Fibroblast of mammary gland (primary cell): Measurements from ENCODE around the gene AUTS2.
A peak's percentile ranks its signal among the peaks of the same experiment; 100 is the strongest.

ENCODE experiments used
- DNase-seq: peaks from one replicate; pipeline ENCODE4 v3.0.0-alpha.2; 2010; ENCODE audit warnings: low read depth
- H3K4me3 ChIP-seq: 2 replicates; pipeline ENCODE4 v1.5.1; 2011; ENCODE audit warnings: low read depth, mild to moderate bottlenecking, low read length, moderate library complexity; ENCODE audit not compliant: control insufficient read depth
- CTCF ChIP-seq: conservative IDR thresholded peaks from 2 replicates; pipeline ENCODE4 v1.5.1; 2011; ENCODE audit warnings: low read depth, low read length, inconsistent platforms; ENCODE audit not compliant: control insufficient read depth, insufficient read depth

The AUTS2 gene

GRCh38 chr7:69800495-69800894, 202.2 kb downstream of the AUTS2 start:
- peak; percentile 62 for DNase-seq
- no peak overlapping the region for H3K4me3 ChIP-seq
- no peak for TF ChIP-seq CTCF

DNA sequence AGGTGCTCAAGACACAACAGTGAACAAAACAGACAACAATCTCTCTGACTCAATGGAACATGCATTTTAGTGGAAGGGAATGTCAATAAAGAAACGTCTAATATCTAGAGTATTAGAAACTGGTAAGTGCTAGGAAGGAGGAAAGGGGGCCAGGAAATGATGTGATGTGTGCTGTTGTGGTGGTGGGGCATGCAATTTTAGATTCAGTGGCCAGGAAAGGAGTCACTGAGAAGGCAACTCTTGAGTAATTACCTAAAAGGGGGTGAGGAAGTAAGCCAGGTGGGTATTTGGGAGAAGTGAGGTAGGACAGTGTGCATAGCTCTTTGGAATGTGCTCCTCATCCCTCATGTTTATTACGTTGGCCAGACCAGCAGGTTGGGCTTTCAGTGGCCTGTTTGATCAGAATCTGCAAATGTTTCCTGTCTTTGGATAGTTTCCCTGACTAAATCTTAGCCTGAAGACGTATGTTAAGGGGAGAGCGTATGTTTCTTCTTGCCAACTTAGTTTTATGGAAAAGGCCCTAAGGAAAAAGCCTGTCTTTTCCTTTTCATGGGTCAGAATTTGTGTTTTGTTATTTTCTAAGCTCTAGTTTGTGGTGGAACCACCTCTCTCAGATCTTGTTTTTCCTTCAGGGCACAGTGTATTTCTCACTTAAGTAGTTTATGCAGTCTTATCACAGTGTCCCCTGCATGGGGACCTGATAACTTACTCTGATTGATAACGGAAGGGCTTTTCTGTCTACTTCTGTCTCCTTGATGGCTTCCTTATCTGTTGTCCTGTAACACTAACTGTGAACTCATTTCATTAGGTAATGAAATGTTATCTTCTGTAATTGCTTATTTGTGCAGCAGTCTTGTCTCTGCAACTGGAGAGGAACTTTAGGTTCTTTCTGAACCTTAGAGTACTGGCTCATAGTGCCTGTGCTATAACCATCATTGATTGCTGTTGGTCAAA, 203.7 kb downstream of the AUTS2 start:
- DNase-seq, result no peak
- TF ChIP-seq CTCF, result no peak
- no peak overlapping the region for H3K4me3 ChIP-seq

GRCh38 chr7:69803699-69804516, 205.6 kb downstream of the AUTS2 start:
- no peak for TF ChIP-seq CTCF
- DNase-seq, result no peak
- H3K4me3 ChIP-seq, result no peak overlapping the region

DNA sequence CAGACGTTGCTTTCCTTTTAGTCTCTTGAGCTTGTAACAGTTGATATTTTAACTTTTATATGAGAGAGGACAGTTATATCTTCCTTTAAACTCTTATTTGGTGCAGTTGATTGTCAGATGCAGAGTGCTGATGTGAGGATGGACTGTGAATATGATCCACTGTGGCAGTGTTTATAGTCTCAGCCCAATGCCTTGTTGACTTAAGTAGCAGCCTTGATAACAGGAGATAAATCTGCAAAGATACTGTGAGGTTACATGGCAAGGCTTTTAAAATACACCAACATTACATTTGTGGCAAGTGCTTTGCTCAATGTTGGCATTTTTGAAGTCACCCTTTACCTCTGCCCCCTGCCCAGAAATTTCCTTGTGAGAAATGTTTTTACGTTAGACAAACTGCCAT, 206.7 kb downstream of the AUTS2 start:
- H3K4me3 ChIP-seq, result no peak overlapping the region
- DNase-seq, result no peak
- TF ChIP-seq CTCF, result no peak

DNA sequence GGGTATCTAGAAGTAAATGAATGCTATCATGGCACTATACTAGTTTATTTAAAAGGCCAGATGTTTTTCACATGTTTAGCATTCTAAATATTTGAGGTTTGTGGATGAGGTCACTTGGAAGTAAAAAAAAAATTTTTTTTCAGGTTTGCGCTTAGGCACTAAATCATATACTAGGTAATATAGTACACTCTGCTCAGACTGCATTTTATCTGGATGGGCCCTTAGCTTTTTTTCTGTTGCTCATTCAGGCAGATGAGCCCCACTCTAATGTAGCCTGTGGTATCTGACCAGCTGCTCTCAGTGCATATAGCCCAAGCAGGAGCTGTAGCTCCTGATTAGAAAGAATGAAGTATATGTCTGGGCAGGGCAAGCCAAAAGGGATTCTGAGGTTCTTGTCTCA, 210.1 kb downstream of the AUTS2 start:
- TF ChIP-seq CTCF, result no peak
- peak; percentile 57 for DNase-seq
- H3K4me3 ChIP-seq, result no peak overlapping the region

- no peak for TF ChIP-seq CTCF
- DNase-seq, result no peak
- no peak overlapping the region for H3K4me3 ChIP-seq
These were observed 213.4 kb downstream of the AUTS2 start for GRCh38 chr7:69811476-69812308.
